WI38 (cell line): ENCODE data around the gene ADAP2.
"Not testable (repeated sequence)": the region's sequence is repeated elsewhere in the genome, so short reads cannot be mapped to it uniquely, and the experiment has no call there.

Experiments used
- H3K4me3 ChIP-seq: 2 replicates; pipeline ENCODE4 v1.5.1; 2011; ENCODE audit warnings: low read depth, mild to moderate bottlenecking, control low read depth, low read length
- CTCF ChIP-seq: IDR thresholded peaks from 2 replicates; pipeline ENCODE4 v1.5.1; 2012; ENCODE audit warnings: low read depth, mild to moderate bottlenecking, control low read depth, low read length

The ADAP2 gene

GRCh38 chr17:30930495-30930894 lies 8.8 kb downstream of the ADAP2 start:
- TF ChIP-seq CTCF: no peak
- H3K4me3 ChIP-seq: no peak overlapping the region

DNA sequence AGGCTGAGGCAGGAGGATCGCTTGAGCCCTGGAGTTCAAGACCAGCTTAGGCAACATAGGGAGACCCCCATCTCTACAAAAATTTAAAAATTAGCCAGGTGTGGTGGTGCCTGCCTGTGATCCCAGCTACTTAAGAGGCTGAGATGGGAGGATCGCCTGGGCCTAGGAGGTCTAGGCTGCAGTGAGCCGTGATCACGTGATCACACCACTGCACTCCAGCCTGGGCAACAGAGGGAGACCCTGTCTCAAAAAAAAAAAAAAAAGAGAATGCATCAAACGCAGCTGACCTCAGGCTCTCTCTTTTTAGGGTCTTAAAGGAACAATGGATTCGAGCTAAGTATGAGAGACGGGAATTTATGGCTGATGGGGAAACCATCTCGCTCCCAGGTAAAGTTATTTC lies 9.8 kb downstream of the ADAP2 start:
- not testable (repeated sequence) for H3K4me3 ChIP-seq

- no peak overlapping the region for H3K4me3 ChIP-seq
- TF ChIP-seq CTCF: no peak
These were observed 12.2 kb downstream of the ADAP2 start for GRCh38 chr17:30933966-30934365.

GRCh38 chr17:30939051-30939689 lies 17.4 kb downstream of the ADAP2 start:
- no peak overlapping the region for H3K4me3 ChIP-seq
- no peak for TF ChIP-seq CTCF

GRCh38 chr17:30942308-30943079 lies 20.7 kb downstream of the ADAP2 start:
- no peak overlapping the region for H3K4me3 ChIP-seq
- no peak for TF ChIP-seq CTCF

DNA sequence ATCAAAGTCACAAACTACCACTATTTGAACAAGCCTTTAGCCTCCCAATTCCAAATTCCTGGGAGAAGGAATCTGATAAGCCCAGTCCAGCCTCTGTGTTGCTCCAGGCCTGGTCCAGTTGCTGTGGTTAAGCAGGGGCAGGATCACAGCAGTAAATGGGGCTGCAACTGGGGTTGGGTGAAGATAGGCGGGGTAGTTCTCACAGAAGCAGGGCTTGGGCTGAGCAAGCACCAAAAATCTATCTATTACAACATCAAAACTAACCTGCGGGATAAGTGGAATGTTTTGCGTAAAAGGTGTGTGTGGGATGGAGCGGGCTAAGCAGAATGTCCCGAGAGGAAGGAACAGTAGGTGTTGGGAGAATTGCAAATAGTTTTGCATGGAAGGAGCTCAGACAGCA lies 26.1 kb downstream of the ADAP2 start:
- no peak overlapping the region for H3K4me3 ChIP-seq
- no peak for TF ChIP-seq CTCF

GRCh38 chr17:30950189-30950588 lies 28.4 kb downstream of the ADAP2 start:
- TF ChIP-seq CTCF: no peak
- no peak overlapping the region for H3K4me3 ChIP-seq
